Lower leg skin (tissue), 4 donors: ENCODE data around the gene SWT1. TPM values are rescaled to one million over a fixed set of nuclear protein-coding genes. Genes with fewer than 3 reads are reported as not detected.

Experiments used
- DNase-seq, 2 donors: peaks; one replicate each; pipeline ENCODE4 v3.0.0-alpha.2; 2019; ENCODE audit warnings: low spot score in 2 of 2
- H3K4me3 ChIP-seq: fragments of 200-600 bp; sonication (generic); 2 replicates; pipeline ENCODE4 v1.5.1; 2017; ENCODE audit warnings: mild to moderate bottlenecking, low read depth; ENCODE audit not compliant: poor library complexity, severe bottlenecking
- CTCF ChIP-seq, 3 donors: fragments of 450-650 bp; IDR thresholded peaks; one replicate each; pipeline ENCODE4 v1.5.1; 2016; ENCODE audit warnings: antibody characterized with exemption in 3 of 3, mild to moderate bottlenecking in 3 of 3, moderate library complexity in 2 of 3
- POLR2A ChIP-seq, 2 donors: fragments of 450-650 bp; IDR thresholded peaks; one replicate each; pipeline ENCODE4 v1.6.1; 2016 to 2017; ENCODE audit warnings: antibody characterized with exemption in 2 of 2, mild to moderate bottlenecking in 1 of 2, moderate library complexity in 1 of 2
- WGBS, 2 donors: methylation state at CpG; one replicate each; pipeline ENCODE4 v1.1.5; 2018; 5-methylcytosine and 5-hydroxymethylcytosine counted together
- intact Hi-C: fragments of 100-400 bp; cut with DNase I; formaldehyde crosslinking; loops from one replicate; pipeline ENCODE4 v1.15.0; 2023; ENCODE audit warnings: low total_unique reads
- total RNA-seq, 4 donors: library from RNA; depleted of rRNA; stranded (reverse); fragments of >200 nt; gene quantifications; one replicate each; pipeline ENCODE4 v1.1.0, GENCODE V29; 2016

SWT1 gene
- total RNA-seq, 4 donors from 2014 or later = 3.9 to 6.3 (median 4.5) TPM

GRCh38 chr1:185257950-185258208 is 100.9 kb downstream of the SWT1 start:
- 88 to 89% methylated on average over 2 of the region's 2 CpGs for WGBS, 2 donors
- no peak overlapping the region for H3K4me3 ChIP-seq
- TF ChIP-seq CTCF (IDR thresholded peaks at IDR 0.05) (no peak), POLR2A (IDR thresholded peaks at IDR 0.05) (no peak)
- intact Hi-C loops = no loop called here
- DNase-seq = no peak

- DNase-seq = no peak
- intact Hi-C loops = no loop called here
- 88 to 91% methylated on average over 1 of the region's 1 CpG for WGBS, 2 donors
- no peak overlapping the region for H3K4me3 ChIP-seq
- no peak for TF ChIP-seq CTCF (IDR thresholded peaks at IDR 0.05)
- no peak for TF ChIP-seq POLR2A (IDR thresholded peaks at IDR 0.05)
Measured at GRCh38 chr1:185258676-185259075, 101.7 kb downstream of the SWT1 start.

GRCh38 chr1:185260611-185261010 is 103.6 kb downstream of the SWT1 start:
- TF ChIP-seq CTCF (IDR thresholded peaks at IDR 0.05) (no peak), POLR2A (IDR thresholded peaks at IDR 0.05) (no peak)
- WGBS, 2 donors = 83 to 87% methylated on average over 1 of the region's 1 CpG
- no peak overlapping the region for H3K4me3 ChIP-seq
- DNase-seq = no peak
- intact Hi-C loops = no loop called here

- intact Hi-C loops = no loop called here
- no peak for DNase-seq
- 94 to 100% methylated on average over 1 of the region's 1 CpG for WGBS, 2 donors
- H3K4me3 ChIP-seq = no peak overlapping the region
- TF ChIP-seq POLR2A (IDR thresholded peaks at IDR 0.05) (no peak), CTCF (IDR thresholded peaks at IDR 0.05) (no peak)
Measured at GRCh38 chr1:185262151-185262550, 105.2 kb downstream of the SWT1 start.

- intact Hi-C loops = no loop called here
- TF ChIP-seq POLR2A (IDR thresholded peaks at IDR 0.05) (no peak), CTCF (IDR thresholded peaks at IDR 0.05) (no peak)
- DNase-seq = no peak
- WGBS, 2 donors = 93% methylated on average over 3 of the region's 3 CpGs
- no peak overlapping the region for H3K4me3 ChIP-seq
Measured at GRCh38 chr1:185263292-185263691, 106.3 kb downstream of the SWT1 start.

GRCh38 chr1:185263780-185264179 is 106.8 kb downstream of the SWT1 start:
- TF ChIP-seq POLR2A (IDR thresholded peaks at IDR 0.05) (no peak), CTCF (IDR thresholded peaks at IDR 0.05) (no peak)
- H3K4me3 ChIP-seq = no peak overlapping the region
- 97 to 98% methylated on average over 1 of the region's 1 CpG for WGBS, 2 donors
- no peak for DNase-seq
- intact Hi-C loops = no loop called here
